Measurements from ENCODE around the gene RPL7A.

- TF ChIP-seq SIN3A (IDR thresholded peaks at IDR 0.05; ENCODE audit: borderline replicate concordance, insufficient read depth, low read length) (no peak), TAF1 (IDR thresholded peaks at IDR 0.05; ENCODE audit: borderline replicate concordance, insufficient read depth, low read length) (no peak)
Measured at GRCh38 chr9:133362359-133363044, 14.5 kb downstream of the RPL7A start.

Data from PFSK-1 (cell line).